Measurements from ENCODE around the gene GRM7.

GRM7 gene

GRCh38 chr3:7292362-7292761, 431.4 kb downstream of the GRM7 start:
- CTCF ChIA-PET, result no interaction called here

GRCh38 chr3:7293286-7293685, 432.4 kb downstream of the GRM7 start:
- no peaks in the 10 kb centered on the region for H3K36me3 ChIP-seq (ENCODE audit: control insufficient read depth in 2 of 2, insufficient read depth in 1 of 2, low read length in 2 of 2)
- no peaks in the 10 kb centered on the region for H3K9me3 ChIP-seq (ENCODE audit: control insufficient read depth, insufficient read depth, low read depth, low read length)
- H3K4me1 ChIP-seq (ENCODE audit: control insufficient read depth, insufficient read depth, low read length), result no peaks in the 10 kb centered on the region
- ChIA-PET POLR2A (no interaction called here), CTCF (no interaction called here)
- TF ChIP-seq ZNF777 (tag by site-specific recombination; IDR thresholded peaks at IDR 0.05; ENCODE audit: borderline replicate concordance), result no peak
- TF ChIP-seq KLF8 (tag by site-specific recombination; IDR thresholded peaks at IDR 0.05), result no peak
- no peak for TF ChIP-seq ZNF791 (tag by site-specific recombination; IDR thresholded peaks at IDR 0.05)
- no peak overlapping the region for H3K4me3 ChIP-seq (ENCODE audit: low read depth, low read length)
- no peak overlapping the region for H3K27ac ChIP-seq (ENCODE audit: extremely low read depth, low read depth, low read length)

More at GRCh38 chr3:7292362-7292761, 431.4 kb downstream of the GRM7 start:
- POLR2A ChIA-PET, result no interaction called here
- no peaks in the 10 kb centered on the region for H3K4me1 ChIP-seq (ENCODE audit: control insufficient read depth, insufficient read depth, low read length)
- TF ChIP-seq, protein P1, sequence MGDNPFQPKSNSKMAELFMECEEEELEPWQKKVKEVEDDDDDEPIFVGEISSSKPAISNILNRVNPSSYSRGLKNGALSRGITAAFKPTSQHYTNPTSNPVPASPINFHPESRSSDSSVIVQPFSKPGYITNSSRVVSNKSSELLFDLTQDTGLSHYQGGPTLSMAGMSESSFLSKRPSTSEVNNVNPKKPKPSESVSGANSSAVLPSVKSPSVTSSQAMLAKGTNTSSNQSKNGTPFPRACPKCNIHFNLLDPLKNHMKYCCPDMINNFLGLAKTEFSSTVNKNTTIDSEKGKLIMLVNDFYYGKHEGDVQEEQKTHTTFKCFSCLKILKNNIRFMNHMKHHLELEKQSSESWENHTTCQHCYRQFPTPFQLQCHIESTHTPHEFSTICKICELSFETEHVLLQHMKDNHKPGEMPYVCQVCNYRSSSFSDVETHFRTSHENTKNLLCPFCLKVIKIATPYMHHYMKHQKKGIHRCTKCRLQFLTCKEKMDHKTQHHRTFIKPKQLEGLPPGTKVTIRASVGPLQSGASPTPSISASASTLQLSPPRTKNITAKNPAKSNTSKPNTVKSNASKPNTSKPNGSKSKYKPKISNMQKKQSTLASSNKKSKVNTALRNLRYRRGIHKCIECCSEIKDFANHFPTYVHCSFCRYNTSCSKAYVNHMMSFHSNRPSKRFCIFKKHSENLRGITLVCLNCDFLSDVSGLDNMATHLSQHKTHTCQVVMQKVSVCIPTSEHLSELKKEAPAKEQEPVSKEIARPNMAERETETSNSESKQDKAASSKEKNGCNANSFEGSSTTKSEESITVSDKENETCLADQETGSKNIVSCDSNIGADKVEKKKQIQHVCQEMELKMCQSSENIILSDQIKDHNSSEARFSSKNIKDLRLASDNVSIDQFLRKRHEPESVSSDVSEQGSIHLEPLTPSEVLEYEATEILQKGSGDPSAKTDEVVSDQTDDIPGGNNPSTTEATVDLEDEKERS (tag by site-specific recombination; IDR thresholded peaks at IDR 0.05), result no peak
- no peak for TF ChIP-seq ZNF837 (tag by site-specific recombination; IDR thresholded peaks at IDR 0.05)
- TF ChIP-seq ZNF248 (tag by site-specific recombination; IDR thresholded peaks at IDR 0.05), result no peak
- TF ChIP-seq ZBTB10 (tag by site-specific recombination; IDR thresholded peaks at IDR 0.05), result no peak
- TF ChIP-seq ZNF785 (tag by site-specific recombination; IDR thresholded peaks at IDR 0.05), result no peak
- no peak for TF ChIP-seq SP7 (tag by site-specific recombination; IDR thresholded peaks at IDR 0.05)
- TF ChIP-seq SALL2 (tag by site-specific recombination; IDR thresholded peaks at IDR 0.05; ENCODE audit: borderline replicate concordance), result no peak
- no peak for TF ChIP-seq ZNF558 (tag by site-specific recombination; IDR thresholded peaks at IDR 0.05)
- no peak for TF ChIP-seq ZNF514 (tag by site-specific recombination; IDR thresholded peaks at IDR 0.05)
- TF ChIP-seq ZBTB21 (tag by site-specific recombination; IDR thresholded peaks at IDR 0.05), result no peak
- TF ChIP-seq SP2 (tag by site-specific recombination; IDR thresholded peaks at IDR 0.05), result no peak
- TF ChIP-seq ZNF548 (tag by site-specific recombination; IDR thresholded peaks at IDR 0.05), result no peak
- TF ChIP-seq ZBTB8A (tag by site-specific recombination; IDR thresholded peaks at IDR 0.05), result no peak
- no peak for TF ChIP-seq ZNF174 (tag by site-specific recombination; IDR thresholded peaks at IDR 0.05)
- TF ChIP-seq ZNF266 (tag by site-specific recombination; IDR thresholded peaks at IDR 0.05; ENCODE audit: low read depth), result no peak
- H3K27ac ChIP-seq (ENCODE audit: extremely low read depth, low read depth, low read length), result no peak overlapping the region
- H3K4me3 ChIP-seq (ENCODE audit: low read depth, low read length), result no peak overlapping the region
- no peaks in the 10 kb centered on the region for H3K9me3 ChIP-seq (ENCODE audit: control insufficient read depth, insufficient read depth, low read depth, low read length)
- H3K36me3 ChIP-seq (ENCODE audit: control insufficient read depth in 2 of 2, insufficient read depth in 1 of 2, low read length in 2 of 2), result no peaks in the 10 kb centered on the region

DNA sequence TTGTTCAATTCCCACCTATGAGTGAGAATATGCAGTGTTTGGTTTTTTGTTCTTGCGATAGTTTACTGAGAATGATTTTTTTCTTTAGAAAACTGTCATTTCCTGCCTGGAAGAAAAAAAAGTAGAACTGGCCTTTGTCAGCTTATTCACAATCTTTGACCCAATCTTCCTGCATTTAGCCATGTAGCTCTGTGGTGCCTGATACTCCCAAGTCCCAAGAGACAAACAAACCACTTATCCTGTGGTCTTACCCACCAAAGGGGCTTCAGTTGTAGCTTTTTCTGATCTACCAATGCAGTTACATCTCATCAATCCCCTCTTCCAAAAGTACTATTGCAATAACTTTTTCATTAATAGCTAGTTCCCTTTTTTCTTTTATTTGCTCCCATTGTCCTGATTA, 444.6 kb downstream of the GRM7 start:
- TF ChIP-seq ZBTB1 (tag by site-specific recombination; IDR thresholded peaks at IDR 0.05) (no peak), ATF2 (tag by site-specific recombination; IDR thresholded peaks at IDR 0.05; ENCODE audit: low read depth) (no peak), ZNF701 (tag by site-specific recombination; IDR thresholded peaks at IDR 0.05) (no peak), ZNF600 (tag by site-specific recombination; IDR thresholded peaks at IDR 0.05) (no peak)
- TF ChIP-seq, protein P2, sequence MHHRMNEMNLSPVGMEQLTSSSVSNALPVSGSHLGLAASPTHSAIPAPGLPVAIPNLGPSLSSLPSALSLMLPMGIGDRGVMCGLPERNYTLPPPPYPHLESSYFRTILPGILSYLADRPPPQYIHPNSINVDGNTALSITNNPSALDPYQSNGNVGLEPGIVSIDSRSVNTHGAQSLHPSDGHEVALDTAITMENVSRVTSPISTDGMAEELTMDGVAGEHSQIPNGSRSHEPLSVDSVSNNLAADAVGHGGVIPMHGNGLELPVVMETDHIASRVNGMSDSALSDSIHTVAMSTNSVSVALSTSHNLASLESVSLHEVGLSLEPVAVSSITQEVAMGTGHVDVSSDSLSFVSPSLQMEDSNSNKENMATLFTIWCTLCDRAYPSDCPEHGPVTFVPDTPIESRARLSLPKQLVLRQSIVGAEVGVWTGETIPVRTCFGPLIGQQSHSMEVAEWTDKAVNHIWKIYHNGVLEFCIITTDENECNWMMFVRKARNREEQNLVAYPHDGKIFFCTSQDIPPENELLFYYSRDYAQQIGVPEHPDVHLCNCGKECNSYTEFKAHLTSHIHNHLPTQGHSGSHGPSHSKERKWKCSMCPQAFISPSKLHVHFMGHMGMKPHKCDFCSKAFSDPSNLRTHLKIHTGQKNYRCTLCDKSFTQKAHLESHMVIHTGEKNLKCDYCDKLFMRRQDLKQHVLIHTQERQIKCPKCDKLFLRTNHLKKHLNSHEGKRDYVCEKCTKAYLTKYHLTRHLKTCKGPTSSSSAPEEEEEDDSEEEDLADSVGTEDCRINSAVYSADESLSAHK (tag by site-specific recombination; IDR thresholded peaks at IDR 0.05), result no peak
- no peaks in the 10 kb centered on the region for H3K36me3 ChIP-seq (ENCODE audit: control insufficient read depth in 2 of 2, insufficient read depth in 1 of 2, low read length in 2 of 2)
- no peak overlapping the region for H3K27ac ChIP-seq (ENCODE audit: extremely low read depth, low read depth, low read length)
- POLR2A ChIA-PET, result no interaction called here
- no peaks in the 10 kb centered on the region for H3K9me3 ChIP-seq (ENCODE audit: control insufficient read depth, insufficient read depth, low read depth, low read length)
- no peak overlapping the region for H3K4me3 ChIP-seq (ENCODE audit: low read depth, low read length)
- CTCF ChIA-PET, result no interaction called here
- H3K4me1 ChIP-seq (ENCODE audit: control insufficient read depth, insufficient read depth, low read length), result no peaks in the 10 kb centered on the region
